ENCODE data around the gene HTR3D.
"Not testable (repeated sequence)": the region's sequence is repeated elsewhere in the genome, so short reads cannot be mapped to it uniquely, and the experiment has no call there.

DNA sequence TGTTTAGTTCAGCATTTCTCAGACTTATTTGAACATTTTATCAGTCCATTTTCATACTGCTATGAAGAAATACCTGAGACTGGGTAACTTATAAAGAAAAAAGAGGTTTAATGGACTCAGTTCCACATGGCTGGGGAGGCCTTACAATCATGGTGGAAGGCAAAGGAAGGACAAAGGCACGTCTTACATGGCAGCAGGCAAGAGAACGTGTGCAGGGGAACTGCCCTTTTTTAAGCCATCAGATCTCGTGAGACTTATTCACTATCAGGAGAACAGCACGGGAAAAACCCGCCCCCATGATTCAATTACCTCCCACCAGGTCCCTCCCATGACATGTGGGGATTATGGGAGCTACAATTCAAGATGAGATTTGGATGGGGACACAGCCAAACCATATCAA lies 6.3 kb upstream of the HTR3D start:
- TF ChIP-seq, protein P1, sequence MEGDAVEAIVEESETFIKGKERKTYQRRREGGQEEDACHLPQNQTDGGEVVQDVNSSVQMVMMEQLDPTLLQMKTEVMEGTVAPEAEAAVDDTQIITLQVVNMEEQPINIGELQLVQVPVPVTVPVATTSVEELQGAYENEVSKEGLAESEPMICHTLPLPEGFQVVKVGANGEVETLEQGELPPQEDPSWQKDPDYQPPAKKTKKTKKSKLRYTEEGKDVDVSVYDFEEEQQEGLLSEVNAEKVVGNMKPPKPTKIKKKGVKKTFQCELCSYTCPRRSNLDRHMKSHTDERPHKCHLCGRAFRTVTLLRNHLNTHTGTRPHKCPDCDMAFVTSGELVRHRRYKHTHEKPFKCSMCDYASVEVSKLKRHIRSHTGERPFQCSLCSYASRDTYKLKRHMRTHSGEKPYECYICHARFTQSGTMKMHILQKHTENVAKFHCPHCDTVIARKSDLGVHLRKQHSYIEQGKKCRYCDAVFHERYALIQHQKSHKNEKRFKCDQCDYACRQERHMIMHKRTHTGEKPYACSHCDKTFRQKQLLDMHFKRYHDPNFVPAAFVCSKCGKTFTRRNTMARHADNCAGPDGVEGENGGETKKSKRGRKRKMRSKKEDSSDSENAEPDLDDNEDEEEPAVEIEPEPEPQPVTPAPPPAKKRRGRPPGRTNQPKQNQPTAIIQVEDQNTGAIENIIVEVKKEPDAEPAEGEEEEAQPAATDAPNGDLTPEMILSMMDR (IDR thresholded peaks at IDR 0.05): not testable (repeated sequence)
- not testable (repeated sequence) for TF ChIP-seq POLR2A (IDR thresholded peaks at IDR 0.05)

Data from suprapubic skin (tissue), 3 donors.